ENCODE data around the gene KCNAB1. TPM values are rescaled to one million over a fixed set of nuclear protein-coding genes. Genes with fewer than 3 reads are reported as not detected.

KCNAB1 gene
- total RNA-seq, 1 experiment from 2014 or later, result not detected

DNA sequence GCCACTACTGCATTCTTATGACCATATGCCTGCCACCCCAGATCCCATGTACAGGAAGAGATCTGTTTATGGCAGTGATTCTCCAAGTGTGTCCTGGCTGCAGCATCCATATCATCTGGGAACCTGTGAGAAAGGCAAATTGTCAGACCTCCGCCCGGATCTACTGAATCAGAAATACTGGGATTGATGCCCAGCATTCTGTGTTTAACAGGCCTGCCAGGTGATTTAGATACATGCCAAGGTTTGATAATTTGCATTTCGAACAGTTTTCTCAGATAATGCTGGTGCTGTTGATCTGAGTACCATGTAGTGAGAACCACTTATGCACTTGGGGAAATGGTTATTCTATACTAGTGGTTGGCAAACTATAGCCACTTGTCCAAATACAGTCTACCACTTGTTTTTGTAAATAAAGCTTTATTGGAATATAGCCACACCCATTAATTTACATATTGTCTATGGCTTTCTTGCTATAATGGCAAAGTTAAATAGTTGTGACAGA is 269.1 kb downstream of the KCNAB1 start:
- H3K27ac ChIP-seq (ENCODE audit: low read depth, low read length, poor library complexity, severe bottlenecking), result no peak overlapping the region
- POLR2A ChIA-PET (ENCODE audit: low non-redundant PET), result no interaction called here
- no peaks in the 10 kb centered on the region for H3K36me3 ChIP-seq (ENCODE audit: insufficient read depth, low read length, poor library complexity, severe bottlenecking)
- no peaks in the 10 kb centered on the region for H3K27me3 ChIP-seq (replicated peaks; ENCODE audit: insufficient read depth, low read depth, low read length, poor library complexity)
- no peak for TF ChIP-seq EZH2 (IDR thresholded peaks at IDR 0.05; ENCODE audit: borderline replicate concordance, low read depth, low read length, poor library complexity, severe bottlenecking)
- TF ChIP-seq, protein P1, sequence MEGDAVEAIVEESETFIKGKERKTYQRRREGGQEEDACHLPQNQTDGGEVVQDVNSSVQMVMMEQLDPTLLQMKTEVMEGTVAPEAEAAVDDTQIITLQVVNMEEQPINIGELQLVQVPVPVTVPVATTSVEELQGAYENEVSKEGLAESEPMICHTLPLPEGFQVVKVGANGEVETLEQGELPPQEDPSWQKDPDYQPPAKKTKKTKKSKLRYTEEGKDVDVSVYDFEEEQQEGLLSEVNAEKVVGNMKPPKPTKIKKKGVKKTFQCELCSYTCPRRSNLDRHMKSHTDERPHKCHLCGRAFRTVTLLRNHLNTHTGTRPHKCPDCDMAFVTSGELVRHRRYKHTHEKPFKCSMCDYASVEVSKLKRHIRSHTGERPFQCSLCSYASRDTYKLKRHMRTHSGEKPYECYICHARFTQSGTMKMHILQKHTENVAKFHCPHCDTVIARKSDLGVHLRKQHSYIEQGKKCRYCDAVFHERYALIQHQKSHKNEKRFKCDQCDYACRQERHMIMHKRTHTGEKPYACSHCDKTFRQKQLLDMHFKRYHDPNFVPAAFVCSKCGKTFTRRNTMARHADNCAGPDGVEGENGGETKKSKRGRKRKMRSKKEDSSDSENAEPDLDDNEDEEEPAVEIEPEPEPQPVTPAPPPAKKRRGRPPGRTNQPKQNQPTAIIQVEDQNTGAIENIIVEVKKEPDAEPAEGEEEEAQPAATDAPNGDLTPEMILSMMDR (conservative IDR thresholded peaks at IDR 0.05; ENCODE audit: low read depth, low read length), result no peak
- intact Hi-C loops (cut with micrococcal nuclease; ENCODE audit: unreplicated experiment), result no loop called here
- no peak for DNase-seq (ENCODE audit: low spot score)
- CTCF ChIA-PET, result no interaction called here
- H3K9me3 ChIP-seq (ENCODE audit: low read depth, low read length, poor library complexity, severe bottlenecking), result no peaks in the 10 kb centered on the region
- no TSS peak for BruUV-seq (replicated peaks)
- no peak overlapping the region for H3K4me3 ChIP-seq (ENCODE audit: low read depth, low read length, poor library complexity, severe bottlenecking)
- no peaks in the 10 kb centered on the region for H3K4me1 ChIP-seq (ENCODE audit: insufficient read depth, low read length, poor library complexity, severe bottlenecking)

DNA sequence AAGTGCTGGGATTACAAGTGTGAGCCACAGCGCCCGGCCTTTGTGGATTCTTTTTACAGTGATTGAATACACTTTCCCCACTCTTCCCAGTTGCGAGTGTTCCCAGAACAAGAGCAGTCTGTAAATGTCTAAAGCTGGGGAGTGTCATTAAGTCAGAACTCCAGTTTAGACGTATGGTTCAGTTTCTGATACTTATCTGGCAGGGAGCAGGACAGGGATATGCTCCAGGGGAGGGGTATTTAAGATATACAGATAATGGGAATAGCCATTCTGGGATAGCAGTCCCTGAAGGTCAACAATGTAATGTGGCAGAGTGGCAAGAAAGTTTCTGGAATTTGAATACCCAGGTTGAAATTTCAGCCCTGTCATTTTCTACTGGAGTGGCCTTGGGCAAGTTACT is 270.5 kb downstream of the KCNAB1 start:
- no TSS peak for BruUV-seq (replicated peaks)
- DNase-seq (ENCODE audit: low spot score), result no peak
- CTCF ChIA-PET, result no interaction called here
- no peaks in the 10 kb centered on the region for H3K4me1 ChIP-seq (ENCODE audit: insufficient read depth, low read length, poor library complexity, severe bottlenecking)
- POLR2A ChIA-PET (ENCODE audit: low non-redundant PET), result no interaction called here
- TF ChIP-seq, protein P1 (conservative IDR thresholded peaks at IDR 0.05; ENCODE audit: low read depth, low read length), result no peak
- no peak for TF ChIP-seq EZH2 (IDR thresholded peaks at IDR 0.05; ENCODE audit: borderline replicate concordance, low read depth, low read length, poor library complexity, severe bottlenecking)
- intact Hi-C loops (cut with micrococcal nuclease; ENCODE audit: unreplicated experiment), result no loop called here
- H3K27ac ChIP-seq (ENCODE audit: low read depth, low read length, poor library complexity, severe bottlenecking), result no peak overlapping the region
- no peaks in the 10 kb centered on the region for H3K36me3 ChIP-seq (ENCODE audit: insufficient read depth, low read length, poor library complexity, severe bottlenecking)
- H3K9me3 ChIP-seq (ENCODE audit: low read depth, low read length, poor library complexity, severe bottlenecking), result no peaks in the 10 kb centered on the region
- H3K27me3 ChIP-seq (replicated peaks; ENCODE audit: insufficient read depth, low read depth, low read length, poor library complexity), result no peaks in the 10 kb centered on the region
- no peak overlapping the region for H3K4me3 ChIP-seq (ENCODE audit: low read depth, low read length, poor library complexity, severe bottlenecking)

DNA sequence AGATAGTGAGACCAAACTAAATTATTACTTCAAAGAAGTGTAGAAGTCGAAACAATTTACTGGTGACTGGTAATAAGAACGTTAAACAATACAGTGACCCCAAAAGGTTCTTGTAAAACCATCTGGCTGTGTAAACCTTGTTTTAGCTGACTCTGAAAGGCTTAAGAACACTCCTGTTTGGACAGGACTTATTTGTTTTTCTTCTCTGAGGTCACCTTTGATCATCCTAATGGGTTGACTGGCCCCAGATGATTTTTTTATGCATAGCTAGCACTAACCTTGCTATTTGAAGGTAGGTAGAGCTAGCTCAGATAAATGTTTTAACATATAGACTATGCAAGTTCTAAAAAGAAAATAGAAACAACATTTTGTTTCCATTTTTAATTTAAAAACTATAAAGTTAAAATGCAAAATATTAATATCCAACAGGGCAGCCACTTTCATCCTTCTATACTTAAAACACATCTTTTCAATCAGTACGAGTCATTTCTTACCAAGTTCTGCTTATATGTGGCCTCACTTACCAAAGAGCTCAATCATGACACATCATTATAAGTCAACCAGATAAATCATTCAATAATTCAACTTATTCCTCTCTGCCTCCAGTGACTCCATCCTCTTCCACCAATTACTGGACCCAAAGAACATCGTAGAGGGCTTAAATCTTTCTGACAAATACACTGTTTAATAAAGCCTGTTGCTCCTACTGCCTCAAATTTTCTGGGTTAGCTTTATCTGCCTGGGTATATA is 275.8 kb downstream of the KCNAB1 start:
- DNase-seq (ENCODE audit: low spot score), result no peak
- CTCF ChIA-PET, result no interaction called here
- BruUV-seq (replicated peaks), result no TSS peak

More for the DNA sequence above, 275.8 kb downstream of the KCNAB1 start:
- TF ChIP-seq, protein P1 (conservative IDR thresholded peaks at IDR 0.05; ENCODE audit: low read depth, low read length), result no peak
- TF ChIP-seq EZH2 (IDR thresholded peaks at IDR 0.05; ENCODE audit: borderline replicate concordance, low read depth, low read length, poor library complexity, severe bottlenecking), result no peak
- Histone ChIP-seq H3K27me3 (replicated peaks; ENCODE audit: insufficient read depth, low read depth, low read length, poor library complexity) (no peaks in the 10 kb centered on the region), H3K9me3 (ENCODE audit: low read depth, low read length, poor library complexity, severe bottlenecking) (no peaks in the 10 kb centered on the region), H3K27ac (ENCODE audit: low read depth, low read length, poor library complexity, severe bottlenecking) (no peak overlapping the region), H3K4me3 (ENCODE audit: low read depth, low read length, poor library complexity, severe bottlenecking) (no peak overlapping the region), H3K4me1 (ENCODE audit: insufficient read depth, low read length, poor library complexity, severe bottlenecking) (no peaks in the 10 kb centered on the region), H3K36me3 (ENCODE audit: insufficient read depth, low read length, poor library complexity, severe bottlenecking) (no peaks in the 10 kb centered on the region)
- POLR2A ChIA-PET (ENCODE audit: low non-redundant PET), result no interaction called here
- intact Hi-C loops (cut with micrococcal nuclease; ENCODE audit: unreplicated experiment), result no loop called here
